ENCODE measurements around the gene CEACAM21. TPM values are rescaled to one million over a fixed set of nuclear protein-coding genes. Genes with fewer than 3 reads are reported as not detected.

The CEACAM21 gene
- 6.5 TPM for total RNA-seq (2013)
- polyA plus RNA-seq (1 to 10 TPM; 2.1 to 6.4 (median 4.1) TPM), polyA minus RNA-seq (2.4 and 5.3 TPM in 2 replicates), total RNA-seq (0 to 2.2 (median 1.2) reads per million in 11 experiments)

DNA sequence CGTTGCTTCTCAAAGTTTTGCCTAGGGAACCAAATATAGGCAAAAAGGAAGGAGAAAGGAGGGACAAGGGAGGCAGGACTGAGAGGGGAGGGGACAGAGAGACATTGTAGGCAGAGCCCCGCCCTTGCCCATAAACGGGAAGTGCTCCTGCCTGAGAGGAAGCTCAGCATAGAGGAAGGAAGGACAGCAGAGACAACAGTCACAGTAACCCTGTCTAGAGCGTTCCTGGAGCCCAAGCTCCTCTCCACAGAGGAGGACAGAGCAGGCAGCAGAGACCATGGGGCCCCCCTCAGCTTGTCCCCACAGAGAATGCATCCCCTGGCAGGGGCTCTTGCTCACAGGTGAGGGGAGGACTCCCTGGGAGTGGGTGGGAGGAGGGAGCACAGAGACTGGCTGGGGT, at the start of gene CEACAM21:
Gene CEACAM21 (plus strand): TSS at position 169 of the 400 bp plus-strand sequence. CDS start 109 bp downstream, at position 278.
- Mint-ChIP-seq H3K4me1 (peaks cover 38% of the 10 kb centered on the region), H3K36me3 (peaks cover 32 to 33% of the 10 kb centered on the region in 2 donors), H3K27ac (peak within 1 kb of the TSS; percentile 91 to 94 (median 92)), H3K4me3 (peak within 1 kb of the TSS; percentile 74 to 88), H3K27me3 (ENCODE audit: low read depth in 3 of 3) (peaks cover 0 to 2% (median 0%) of the 10 kb centered on the region in 3 donors), H3K9me3 (peaks cover 9 to 13% (median 10%) of the 10 kb centered on the region in 7 donors)
- Histone ChIP-seq H3K9me3 (replicated peaks in 1 of 2; ENCODE audit: control insufficient read depth in 1 of 2, insufficient read depth in 1 of 2, low read length in 2 of 2) (peaks cover 9 to 12% of the 10 kb centered on the region in 2 donors), H3K27ac (ENCODE audit: low read depth in 1 of 2, low read length in 2 of 2) (peak within 1 kb of the TSS; percentile 62 to 89), H3K79me2 (ENCODE audit: insufficient read depth, low read length) (peaks cover 28% of the 10 kb centered on the region), H3K4me2 (replicated peaks; ENCODE audit: extremely low read depth, low read length, poor library complexity, severe bottlenecking) (peak within 1 kb of the TSS; percentile 86), H3K4me3 (replicated peaks in 1 of 3; ENCODE audit: low read depth in 2 of 3, low read length in 3 of 3) (peak within 1 kb of the TSS; percentile 30 to 76 (median 56)), H2AFZ (ENCODE audit: insufficient read depth, low read depth, low read length, poor library complexity, severe bottlenecking) (peak within 1 kb of the TSS; percentile 68), H3K27me3 (ENCODE audit: control insufficient read depth in 2 of 2, insufficient read depth in 2 of 2, low read length in 2 of 2) (no peaks in the 10 kb centered on the region), H3K4me1 (ENCODE audit: control insufficient read depth in 1 of 2, insufficient read depth in 2 of 2, low read length in 2 of 2) (peaks cover 26 to 30% of the 10 kb centered on the region in 2 donors), H3K9ac (ENCODE audit: insufficient read depth, low read length, poor library complexity, severe bottlenecking) (peak within 1 kb of the TSS; percentile 67), H3K36me3 (replicated peaks in 1 of 2; ENCODE audit: control insufficient read depth in 1 of 2, insufficient read depth in 2 of 2, low read length in 2 of 2) (peaks cover 8 to 27% of the 10 kb centered on the region in 2 donors), H4K20me1 (ENCODE audit: insufficient read depth, low read length) (no peaks in the 10 kb centered on the region)
- DNase-seq = peak; percentile 86 to 94 (median 86)
- TF ChIP-seq, protein P1, sequence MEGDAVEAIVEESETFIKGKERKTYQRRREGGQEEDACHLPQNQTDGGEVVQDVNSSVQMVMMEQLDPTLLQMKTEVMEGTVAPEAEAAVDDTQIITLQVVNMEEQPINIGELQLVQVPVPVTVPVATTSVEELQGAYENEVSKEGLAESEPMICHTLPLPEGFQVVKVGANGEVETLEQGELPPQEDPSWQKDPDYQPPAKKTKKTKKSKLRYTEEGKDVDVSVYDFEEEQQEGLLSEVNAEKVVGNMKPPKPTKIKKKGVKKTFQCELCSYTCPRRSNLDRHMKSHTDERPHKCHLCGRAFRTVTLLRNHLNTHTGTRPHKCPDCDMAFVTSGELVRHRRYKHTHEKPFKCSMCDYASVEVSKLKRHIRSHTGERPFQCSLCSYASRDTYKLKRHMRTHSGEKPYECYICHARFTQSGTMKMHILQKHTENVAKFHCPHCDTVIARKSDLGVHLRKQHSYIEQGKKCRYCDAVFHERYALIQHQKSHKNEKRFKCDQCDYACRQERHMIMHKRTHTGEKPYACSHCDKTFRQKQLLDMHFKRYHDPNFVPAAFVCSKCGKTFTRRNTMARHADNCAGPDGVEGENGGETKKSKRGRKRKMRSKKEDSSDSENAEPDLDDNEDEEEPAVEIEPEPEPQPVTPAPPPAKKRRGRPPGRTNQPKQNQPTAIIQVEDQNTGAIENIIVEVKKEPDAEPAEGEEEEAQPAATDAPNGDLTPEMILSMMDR (IDR thresholded peaks at IDR 0.05) = no peak
- WGBS (ENCODE audit: insufficient coverage) = 0% methylated on average over 3 of the region's 4 CpGs
- intact Hi-C loops (cut with micrococcal nuclease) = no loop called here

- Histone ChIP-seq H3K4me1 (ENCODE audit: control insufficient read depth in 1 of 2, insufficient read depth in 2 of 2, low read length in 2 of 2) (peaks cover 46 to 54% of the 10 kb centered on the region in 2 donors), H3K4me2 (replicated peaks; ENCODE audit: extremely low read depth, low read length, poor library complexity, severe bottlenecking) (no peak overlapping the region), H3K27me3 (ENCODE audit: control insufficient read depth in 2 of 2, insufficient read depth in 2 of 2, low read length in 2 of 2) (no peaks in the 10 kb centered on the region), H3K36me3 (replicated peaks in 1 of 2; ENCODE audit: control insufficient read depth in 1 of 2, insufficient read depth in 2 of 2, low read length in 2 of 2) (no peaks in the 10 kb centered on the region), H3K9ac (ENCODE audit: insufficient read depth, low read length, poor library complexity, severe bottlenecking) (no peak overlapping the region), H3K4me3 (replicated peaks in 1 of 3; ENCODE audit: low read depth in 2 of 3, low read length in 3 of 3) (no peak overlapping the region), H3K9me3 (replicated peaks in 1 of 2; ENCODE audit: control insufficient read depth in 1 of 2, insufficient read depth in 1 of 2, low read length in 2 of 2) (no peaks in the 10 kb centered on the region), H2AFZ (ENCODE audit: insufficient read depth, low read depth, low read length, poor library complexity, severe bottlenecking) (no peak overlapping the region), H3K27ac (ENCODE audit: low read depth in 1 of 2, low read length in 2 of 2) (no peak overlapping the region), H3K79me2 (ENCODE audit: insufficient read depth, low read length) (no peaks in the 10 kb centered on the region), H4K20me1 (ENCODE audit: insufficient read depth, low read length) (peaks cover 8% of the 10 kb centered on the region)
- WGBS (ENCODE audit: insufficient coverage) = 100% methylated on average over 1 of the region's 3 CpGs
- peak overlapping the region in 1 of 7 donors; percentile 58 for H3K27ac Mint-ChIP-seq
- H3K9me3 Mint-ChIP-seq = peaks cover 0 to 11% (median 2%) of the 10 kb centered on the region in 7 donors
- H3K27me3 Mint-ChIP-seq (ENCODE audit: low read depth in 3 of 3) = peaks cover 1 to 6% (median 3%) of the 10 kb centered on the region in 3 donors
- no peak for DNase-seq
- TF ChIP-seq, protein P1 (IDR thresholded peaks at IDR 0.05) = no peak
- no peaks in the 10 kb centered on the region for H3K36me3 Mint-ChIP-seq
- H3K4me3 Mint-ChIP-seq = no peak overlapping the region
- H3K4me1 Mint-ChIP-seq = peaks cover 61% of the 10 kb centered on the region
- intact Hi-C loops (cut with micrococcal nuclease) = loop anchor here in 1 of 2 donors (10.0 kb wide), 1 partner anchor 172 kb away; the partner anchor contains the start of gene TGFB1
Measured at GRCh38 chr19:41527089-41527488, 48.9 kb upstream of the CEACAM21 start.
